HG03025 (cell line): ENCODE data around the gene PGAM2.
"Not testable (repeated sequence)": the region's sequence is repeated elsewhere in the genome, so short reads cannot be mapped to it uniquely, and the experiment has no call there.

ENCODE experiments used
- ATAC-seq: cut with Tn5 transposase; IDR thresholded peaks from one replicate; pipeline ENCODE4 v1.9.1; 2021; ENCODE audit warnings: mild to moderate bottlenecking, moderate library complexity; ENCODE audit not compliant: unreplicated experiment, low FRiP score

PGAM2 gene

GRCh38 chr7:44056681-44057080 lies 8.7 kb downstream of the PGAM2 start:
- ATAC-seq = no peak

GRCh38 chr7:44052771-44053365 lies 12.5 kb downstream of the PGAM2 start:
- no peak for ATAC-seq

- no peak for ATAC-seq
Measured at GRCh38 chr7:44051611-44052220, 13.7 kb downstream of the PGAM2 start.

GRCh38 chr7:44050915-44051560 lies 14.3 kb downstream of the PGAM2 start:
- ATAC-seq = no peak

GRCh38 chr7:44050121-44050914 lies 15.0 kb downstream of the PGAM2 start:
- ATAC-seq = no peak

- ATAC-seq = no peak
Measured at GRCh38 chr7:44048031-44048795, 17.2 kb downstream of the PGAM2 start.

- ATAC-seq = peak; percentile 39
Measured at GRCh38 chr7:44046321-44047061, 18.9 kb downstream of the PGAM2 start.

- ATAC-seq = no peak
Measured at GRCh38 chr7:44045226-44046014, 19.9 kb downstream of the PGAM2 start.

GRCh38 chr7:44044315-44045225 lies 20.8 kb downstream of the PGAM2 start, which contains the start of gene DBNL:
TSS of gene DBNL (plus strand) at chr7:44044702. CDS start at chr7:44044738, 36 bp downstream.
- ATAC-seq = peak; percentile 60

- no peak for ATAC-seq
Measured at GRCh38 chr7:44043902-44044301, 21.5 kb downstream of the PGAM2 start.

- ATAC-seq = no peak
Measured at GRCh38 chr7:44042221-44042620, 23.1 kb downstream of the PGAM2 start.

GRCh38 chr7:44040493-44040891 lies 24.9 kb downstream of the PGAM2 start:
- not testable (repeated sequence) for ATAC-seq

GRCh38 chr7:44039800-44040492 lies 25.4 kb downstream of the PGAM2 start:
- not testable (repeated sequence) for ATAC-seq

- ATAC-seq = peak; percentile 54
Measured at GRCh38 chr7:44038961-44039558, 26.3 kb downstream of the PGAM2 start.

- not testable (repeated sequence) for ATAC-seq
Measured at GRCh38 chr7:44038553-44038952, 26.8 kb downstream of the PGAM2 start.

- not testable (repeated sequence) for ATAC-seq
Measured at GRCh38 chr7:44037951-44038350, 27.4 kb downstream of the PGAM2 start.

- not testable (repeated sequence) for ATAC-seq
Measured at GRCh38 chr7:44036364-44036763, 29.0 kb downstream of the PGAM2 start.
